Measurements from ENCODE around the gene TOM1L1.

DNA sequence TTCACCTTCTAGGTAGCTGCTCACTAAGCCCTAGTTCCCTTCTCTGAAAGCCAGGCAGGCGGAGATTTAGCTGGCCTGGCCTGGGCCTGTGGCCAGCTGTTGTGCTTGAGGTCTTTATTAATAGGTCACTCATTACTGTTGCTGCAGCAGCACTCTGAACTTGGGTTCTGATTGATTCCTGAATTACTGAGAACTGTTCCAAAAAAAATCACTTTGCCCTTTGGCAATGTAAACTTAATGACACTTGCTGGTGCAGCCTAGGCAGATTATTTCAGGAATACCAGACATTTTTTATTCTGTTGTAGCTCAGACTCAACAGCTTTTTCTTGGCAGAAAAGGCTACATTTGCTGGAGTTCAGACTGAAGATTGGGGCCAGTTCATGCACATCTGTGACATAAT is 2.7 kb downstream of the TOM1L1 start:
- TF ChIP-seq, protein P1, sequence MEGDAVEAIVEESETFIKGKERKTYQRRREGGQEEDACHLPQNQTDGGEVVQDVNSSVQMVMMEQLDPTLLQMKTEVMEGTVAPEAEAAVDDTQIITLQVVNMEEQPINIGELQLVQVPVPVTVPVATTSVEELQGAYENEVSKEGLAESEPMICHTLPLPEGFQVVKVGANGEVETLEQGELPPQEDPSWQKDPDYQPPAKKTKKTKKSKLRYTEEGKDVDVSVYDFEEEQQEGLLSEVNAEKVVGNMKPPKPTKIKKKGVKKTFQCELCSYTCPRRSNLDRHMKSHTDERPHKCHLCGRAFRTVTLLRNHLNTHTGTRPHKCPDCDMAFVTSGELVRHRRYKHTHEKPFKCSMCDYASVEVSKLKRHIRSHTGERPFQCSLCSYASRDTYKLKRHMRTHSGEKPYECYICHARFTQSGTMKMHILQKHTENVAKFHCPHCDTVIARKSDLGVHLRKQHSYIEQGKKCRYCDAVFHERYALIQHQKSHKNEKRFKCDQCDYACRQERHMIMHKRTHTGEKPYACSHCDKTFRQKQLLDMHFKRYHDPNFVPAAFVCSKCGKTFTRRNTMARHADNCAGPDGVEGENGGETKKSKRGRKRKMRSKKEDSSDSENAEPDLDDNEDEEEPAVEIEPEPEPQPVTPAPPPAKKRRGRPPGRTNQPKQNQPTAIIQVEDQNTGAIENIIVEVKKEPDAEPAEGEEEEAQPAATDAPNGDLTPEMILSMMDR (IDR thresholded peaks at IDR 0.05; ENCODE audit: insufficient read depth, low read length) = no peak
- no peak for TF ChIP-seq GABPA (IDR thresholded peaks at IDR 0.05; ENCODE audit: low read depth)
